ENCODE data around the gene ARL6.

DNA sequence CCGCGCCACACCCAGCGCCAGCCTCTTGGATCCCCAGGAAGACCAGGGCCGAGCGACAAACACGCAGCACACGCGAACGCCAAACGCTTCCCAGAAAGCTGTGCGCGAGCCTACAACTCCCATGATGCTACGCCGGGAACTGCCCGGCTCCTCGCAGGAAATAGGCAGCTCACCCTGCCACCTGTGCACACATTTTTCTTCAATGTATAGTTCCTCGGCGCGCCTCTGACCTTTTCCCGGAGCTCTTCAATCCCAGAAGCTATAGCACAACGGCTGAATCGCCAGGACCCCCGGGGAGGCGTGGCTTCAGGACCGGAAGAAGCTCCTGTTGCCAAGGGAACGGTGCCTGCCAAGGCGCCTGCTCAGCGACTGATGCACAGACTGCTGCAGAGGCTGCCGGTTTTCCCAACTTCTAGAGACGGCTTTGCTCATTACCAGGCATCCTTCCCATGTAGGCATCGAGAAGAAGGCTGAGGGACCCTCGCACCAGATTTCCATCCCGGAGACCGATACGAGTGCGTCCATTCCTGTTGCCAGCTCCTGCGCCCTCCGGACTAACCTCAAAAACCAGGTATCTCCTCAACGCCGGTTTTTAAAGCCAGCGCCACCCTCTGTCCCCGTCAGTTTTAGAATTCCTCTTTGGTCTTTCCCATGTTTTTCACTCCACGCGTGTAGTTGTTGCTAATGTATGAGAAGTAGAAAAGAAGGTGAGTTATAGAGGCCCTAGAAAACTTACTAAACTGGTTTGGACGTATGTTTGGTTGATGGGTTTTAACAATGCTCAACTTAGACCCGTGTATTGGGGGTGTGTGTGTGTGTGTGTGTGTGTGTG is at the start of gene ARL6:
- TF ChIP-seq, protein P1, sequence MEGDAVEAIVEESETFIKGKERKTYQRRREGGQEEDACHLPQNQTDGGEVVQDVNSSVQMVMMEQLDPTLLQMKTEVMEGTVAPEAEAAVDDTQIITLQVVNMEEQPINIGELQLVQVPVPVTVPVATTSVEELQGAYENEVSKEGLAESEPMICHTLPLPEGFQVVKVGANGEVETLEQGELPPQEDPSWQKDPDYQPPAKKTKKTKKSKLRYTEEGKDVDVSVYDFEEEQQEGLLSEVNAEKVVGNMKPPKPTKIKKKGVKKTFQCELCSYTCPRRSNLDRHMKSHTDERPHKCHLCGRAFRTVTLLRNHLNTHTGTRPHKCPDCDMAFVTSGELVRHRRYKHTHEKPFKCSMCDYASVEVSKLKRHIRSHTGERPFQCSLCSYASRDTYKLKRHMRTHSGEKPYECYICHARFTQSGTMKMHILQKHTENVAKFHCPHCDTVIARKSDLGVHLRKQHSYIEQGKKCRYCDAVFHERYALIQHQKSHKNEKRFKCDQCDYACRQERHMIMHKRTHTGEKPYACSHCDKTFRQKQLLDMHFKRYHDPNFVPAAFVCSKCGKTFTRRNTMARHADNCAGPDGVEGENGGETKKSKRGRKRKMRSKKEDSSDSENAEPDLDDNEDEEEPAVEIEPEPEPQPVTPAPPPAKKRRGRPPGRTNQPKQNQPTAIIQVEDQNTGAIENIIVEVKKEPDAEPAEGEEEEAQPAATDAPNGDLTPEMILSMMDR (IDR thresholded peaks at IDR 0.05) = no peak
- peak in 1 of 2 donors; percentile 21 for TF ChIP-seq POLR2A (IDR thresholded peaks at IDR 0.05)
